ENCODE data around the gene NDE1. TPM values are rescaled to one million over a fixed set of nuclear protein-coding genes. Genes with fewer than 3 reads are reported as not detected.

Gene NDE1
- total RNA-seq, 1 experiment from 2014 or later: 162 TPM

DNA sequence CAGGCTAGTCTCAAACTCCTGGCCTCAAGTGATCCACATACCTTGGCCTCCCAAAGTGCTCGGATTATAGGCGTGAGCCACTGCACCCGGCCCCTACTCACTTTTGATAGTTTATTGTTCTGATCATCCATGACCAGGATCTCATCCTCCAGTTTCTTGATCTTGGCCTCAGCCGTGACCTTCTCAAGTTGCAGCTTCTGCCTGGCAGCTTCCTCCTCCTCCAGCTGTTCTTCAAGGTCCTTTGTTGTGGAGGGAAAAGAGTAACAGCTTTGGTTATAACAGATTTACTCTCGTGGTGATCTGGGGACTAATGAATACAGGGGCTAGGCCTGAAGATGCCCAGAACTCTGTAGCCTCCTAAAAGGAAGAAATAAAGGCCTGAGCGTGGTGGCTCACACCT, 89.9 kb downstream of the NDE1 start:
- BruUV-seq (replicated peaks): no TSS peak
- ChIA-PET POLR2A (interaction anchor here (0.8 kb wide), 1 partner anchor 9 kb away, joined by 3 read pairs; no protein-coding TSS in a partner anchor), CTCF (no interaction called here)
- intact Hi-C loops (cut with micrococcal nuclease): no loop called here
- TF ChIP-seq, protein P1, sequence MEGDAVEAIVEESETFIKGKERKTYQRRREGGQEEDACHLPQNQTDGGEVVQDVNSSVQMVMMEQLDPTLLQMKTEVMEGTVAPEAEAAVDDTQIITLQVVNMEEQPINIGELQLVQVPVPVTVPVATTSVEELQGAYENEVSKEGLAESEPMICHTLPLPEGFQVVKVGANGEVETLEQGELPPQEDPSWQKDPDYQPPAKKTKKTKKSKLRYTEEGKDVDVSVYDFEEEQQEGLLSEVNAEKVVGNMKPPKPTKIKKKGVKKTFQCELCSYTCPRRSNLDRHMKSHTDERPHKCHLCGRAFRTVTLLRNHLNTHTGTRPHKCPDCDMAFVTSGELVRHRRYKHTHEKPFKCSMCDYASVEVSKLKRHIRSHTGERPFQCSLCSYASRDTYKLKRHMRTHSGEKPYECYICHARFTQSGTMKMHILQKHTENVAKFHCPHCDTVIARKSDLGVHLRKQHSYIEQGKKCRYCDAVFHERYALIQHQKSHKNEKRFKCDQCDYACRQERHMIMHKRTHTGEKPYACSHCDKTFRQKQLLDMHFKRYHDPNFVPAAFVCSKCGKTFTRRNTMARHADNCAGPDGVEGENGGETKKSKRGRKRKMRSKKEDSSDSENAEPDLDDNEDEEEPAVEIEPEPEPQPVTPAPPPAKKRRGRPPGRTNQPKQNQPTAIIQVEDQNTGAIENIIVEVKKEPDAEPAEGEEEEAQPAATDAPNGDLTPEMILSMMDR (IDR thresholded peaks at IDR 0.05; ENCODE audit: unreplicated experiment): no peak
- Mint-ChIP-seq H3K4me1 (ENCODE audit: insufficient read depth, unreplicated experiment) (no peaks in the 10 kb centered on the region), H3K36me3 (ENCODE audit: insufficient read depth, unreplicated experiment) (no peaks in the 10 kb centered on the region), H3K27me3 (ENCODE audit: insufficient read depth, unreplicated experiment) (peaks cover 14% of the 10 kb centered on the region), H3K9me3 (ENCODE audit: unreplicated experiment) (no peaks in the 10 kb centered on the region), H3K4me3 (ENCODE audit: unreplicated experiment) (no peak overlapping the region), H3K27ac (ENCODE audit: low read depth, unreplicated experiment) (no peak overlapping the region)
- no peak for DNase-seq (ENCODE audit: unreplicated experiment)

DNA sequence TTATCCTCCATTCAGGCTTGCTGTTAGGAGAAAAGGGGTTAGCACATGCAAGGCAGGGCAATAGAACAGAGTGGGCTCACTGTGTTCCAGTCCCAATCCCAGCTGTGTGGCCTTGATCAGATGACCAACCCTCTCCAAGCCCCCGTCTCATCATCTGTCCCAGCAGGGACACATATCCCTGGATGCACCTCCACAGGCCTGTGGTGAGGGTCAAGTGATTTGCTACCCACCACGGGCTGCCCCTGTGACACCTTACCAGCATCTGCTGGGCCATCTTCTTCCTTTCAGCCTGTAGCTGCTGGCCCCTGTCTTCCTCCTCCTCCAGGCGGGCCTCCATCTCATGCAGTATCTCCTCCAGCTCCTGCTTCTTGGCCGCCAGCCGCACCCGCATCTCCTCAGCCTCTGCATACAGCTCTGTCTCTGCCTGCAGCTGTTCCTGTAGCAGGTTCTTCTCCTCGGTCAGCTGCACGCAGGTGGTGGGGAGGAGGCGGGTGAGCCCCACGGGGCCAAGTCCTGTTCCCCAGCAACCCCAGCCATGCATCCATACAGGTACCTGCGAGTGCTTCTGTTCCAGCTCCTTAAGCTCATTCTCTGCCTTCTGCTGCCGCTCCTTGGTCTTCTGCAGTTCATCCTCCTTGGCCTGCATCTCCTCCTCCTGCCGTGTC, 91.3 kb downstream of the NDE1 start:
- H3K27me3 Mint-ChIP-seq (ENCODE audit: insufficient read depth, unreplicated experiment): peaks cover 4% of the 10 kb centered on the region
- no peaks in the 10 kb centered on the region for H3K9me3 Mint-ChIP-seq (ENCODE audit: unreplicated experiment)
- H3K4me3 Mint-ChIP-seq (ENCODE audit: unreplicated experiment): no peak overlapping the region
- no peak overlapping the region for H3K27ac Mint-ChIP-seq (ENCODE audit: low read depth, unreplicated experiment)
- no peak for DNase-seq (ENCODE audit: unreplicated experiment)
- BruUV-seq (replicated peaks): no TSS peak
- ChIA-PET POLR2A (interaction anchor here (0.7 kb wide), 1 partner anchor 19 kb away, joined by 4 read pairs; no protein-coding TSS in a partner anchor), CTCF (interaction anchor here (0.6 to 1.3 kb wide), 3 partner anchors 15 to 388 kb away, joined by 3 to 10 read pairs (median 4); no protein-coding TSS in a partner anchor)
- intact Hi-C loops (cut with micrococcal nuclease): no loop called here
- no peaks in the 10 kb centered on the region for H3K4me1 Mint-ChIP-seq (ENCODE audit: insufficient read depth, unreplicated experiment)
- H3K36me3 Mint-ChIP-seq (ENCODE audit: insufficient read depth, unreplicated experiment): no peaks in the 10 kb centered on the region
- TF ChIP-seq, protein P1 (IDR thresholded peaks at IDR 0.05; ENCODE audit: unreplicated experiment): no peak

DNA sequence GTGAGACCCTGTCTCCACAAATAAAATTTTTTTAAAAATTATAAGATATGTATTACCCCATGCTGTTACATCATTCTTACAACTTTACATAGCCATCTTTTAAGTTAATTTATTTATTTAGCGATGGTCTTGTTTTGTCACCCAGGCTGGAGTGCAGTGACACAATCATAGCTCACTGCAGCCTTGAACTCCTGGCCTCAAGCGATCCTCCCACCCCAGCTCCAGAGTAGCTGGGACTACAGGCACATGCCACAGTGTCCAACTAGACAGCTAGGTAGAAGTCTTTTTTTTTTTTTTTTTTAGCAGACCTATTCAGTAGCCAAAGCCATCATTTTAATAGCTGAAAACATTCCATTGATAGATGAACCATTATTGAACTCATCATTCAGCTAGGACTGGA, 92.7 kb downstream of the NDE1 start:
- intact Hi-C loops (cut with micrococcal nuclease): no loop called here
- CTCF ChIA-PET: no interaction called here
- Mint-ChIP-seq H3K4me3 (ENCODE audit: unreplicated experiment) (no peak overlapping the region), H3K27me3 (ENCODE audit: insufficient read depth, unreplicated experiment) (no peaks in the 10 kb centered on the region), H3K9me3 (ENCODE audit: unreplicated experiment) (no peaks in the 10 kb centered on the region), H3K4me1 (ENCODE audit: insufficient read depth, unreplicated experiment) (no peaks in the 10 kb centered on the region), H3K36me3 (ENCODE audit: insufficient read depth, unreplicated experiment) (no peaks in the 10 kb centered on the region), H3K27ac (ENCODE audit: low read depth, unreplicated experiment) (no peak overlapping the region)
- POLR2A ChIA-PET: no interaction called here
- no peak for DNase-seq (ENCODE audit: unreplicated experiment)
- TF ChIP-seq, protein P1 (IDR thresholded peaks at IDR 0.05; ENCODE audit: unreplicated experiment): no peak
- BruUV-seq (replicated peaks): no TSS peak

DNA sequence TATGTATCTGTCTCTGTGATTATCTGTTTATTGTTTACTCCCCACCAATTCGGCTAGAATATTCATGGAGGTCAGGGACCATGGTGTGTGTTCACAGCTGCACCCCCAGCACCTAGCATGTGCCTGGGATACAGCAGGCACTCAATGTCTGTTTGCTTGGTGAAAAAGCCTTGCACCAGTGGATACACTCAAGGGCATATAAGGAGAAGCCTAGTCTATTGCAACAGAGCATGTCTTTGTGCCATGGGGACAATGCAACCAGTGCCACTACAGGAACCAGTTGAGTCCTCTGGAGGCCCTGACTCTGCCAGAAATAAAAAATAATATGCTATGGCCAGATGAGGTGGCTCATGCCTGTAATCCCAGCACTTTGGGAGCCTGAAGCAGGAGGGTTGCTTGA, 93.6 kb downstream of the NDE1 start:
- Mint-ChIP-seq H3K4me1 (ENCODE audit: insufficient read depth, unreplicated experiment) (no peaks in the 10 kb centered on the region), H3K9me3 (ENCODE audit: unreplicated experiment) (no peaks in the 10 kb centered on the region), H3K27ac (ENCODE audit: low read depth, unreplicated experiment) (no peak overlapping the region), H3K4me3 (ENCODE audit: unreplicated experiment) (no peak overlapping the region), H3K36me3 (ENCODE audit: insufficient read depth, unreplicated experiment) (no peaks in the 10 kb centered on the region), H3K27me3 (ENCODE audit: insufficient read depth, unreplicated experiment) (no peaks in the 10 kb centered on the region)
- POLR2A ChIA-PET: no interaction called here
- no peak for DNase-seq (ENCODE audit: unreplicated experiment)
- no TSS peak for BruUV-seq (replicated peaks)
- TF ChIP-seq, protein P1 (IDR thresholded peaks at IDR 0.05; ENCODE audit: unreplicated experiment): no peak
- CTCF ChIA-PET: no interaction called here
- intact Hi-C loops (cut with micrococcal nuclease): no loop called here

Measured in MCF 10A (cell line).